GM21447 (cell line): ENCODE results near the gene BAZ1B.
"Not testable (repeated sequence)": the region's sequence is repeated elsewhere in the genome, so short reads cannot be mapped to it uniquely, and the experiment has no call there.

Source experiments
- ATAC-seq: cut with Tn5 transposase; IDR thresholded peaks from one replicate; pipeline ENCODE4 v1.9.1; 2021; ENCODE audit not compliant: unreplicated experiment

The BAZ1B gene

DNA sequence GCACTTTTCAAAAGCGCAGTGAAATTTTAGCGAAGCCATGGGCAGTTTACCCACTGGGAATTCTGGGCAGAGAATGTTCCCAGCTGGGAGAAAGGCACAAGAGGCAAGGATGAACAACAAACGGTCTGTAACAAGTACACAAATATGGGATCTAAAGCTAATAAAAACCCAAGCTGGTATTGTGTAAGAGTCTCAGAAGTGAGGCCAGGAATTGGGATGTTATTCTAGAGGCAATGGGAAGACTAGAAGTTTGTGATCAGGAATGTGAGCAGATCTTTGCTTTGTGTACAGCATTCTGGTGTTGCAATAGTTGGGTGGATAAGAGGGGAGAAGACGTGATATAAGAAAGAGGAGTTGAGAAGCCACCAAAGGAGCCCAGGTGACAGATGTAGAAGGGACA, 73.5 kb downstream of the BAZ1B start:
- no peak for ATAC-seq

DNA sequence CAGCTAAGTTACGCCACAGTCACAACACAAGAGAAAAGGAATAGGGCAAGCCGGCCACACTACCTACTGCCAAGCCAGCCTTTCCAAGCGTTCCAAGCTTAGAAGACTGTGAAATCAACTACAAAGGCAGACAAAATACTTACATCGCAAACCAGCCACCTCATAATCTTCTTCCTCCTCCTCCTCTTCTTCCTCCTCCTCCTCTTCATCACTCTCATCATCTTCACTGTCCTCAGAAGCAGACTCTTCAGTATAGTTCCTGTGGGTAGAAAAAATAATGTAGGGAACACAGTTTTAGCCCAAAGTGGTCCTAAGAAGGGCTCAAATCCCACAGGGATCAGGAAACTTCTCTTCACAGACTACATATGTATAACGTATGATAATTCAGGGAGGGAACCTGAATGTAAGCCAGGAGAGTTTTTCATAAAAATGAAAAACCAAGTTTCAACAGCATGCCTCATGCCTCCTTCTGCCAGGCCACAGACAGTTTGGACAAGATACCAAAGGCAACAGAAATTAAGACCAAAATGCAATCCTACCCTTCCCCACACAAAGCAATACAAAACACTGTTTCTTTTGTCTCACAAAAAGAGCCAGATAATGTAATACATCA, 74.9 kb downstream of the BAZ1B start:
- no peak for ATAC-seq

DNA sequence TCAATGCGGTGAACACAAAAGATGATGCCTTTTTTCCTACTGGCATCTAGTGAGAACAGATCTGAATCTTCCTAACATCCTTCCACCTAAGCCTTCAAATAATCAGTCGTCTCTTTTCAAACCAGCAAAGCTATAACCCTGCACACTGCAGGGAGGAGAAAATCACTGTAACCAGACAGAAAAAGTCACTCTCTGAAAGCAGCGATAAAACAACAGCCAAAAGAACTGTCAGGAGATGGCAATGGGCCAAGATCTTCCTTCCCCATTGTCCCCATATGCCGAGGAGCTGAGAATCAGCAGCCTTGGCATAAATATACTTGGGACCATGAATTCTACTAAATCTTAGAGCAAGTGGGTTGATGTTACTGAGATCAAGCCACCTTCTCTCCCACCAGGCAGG, 75.4 kb downstream of the BAZ1B start:
- ATAC-seq = no peak

DNA sequence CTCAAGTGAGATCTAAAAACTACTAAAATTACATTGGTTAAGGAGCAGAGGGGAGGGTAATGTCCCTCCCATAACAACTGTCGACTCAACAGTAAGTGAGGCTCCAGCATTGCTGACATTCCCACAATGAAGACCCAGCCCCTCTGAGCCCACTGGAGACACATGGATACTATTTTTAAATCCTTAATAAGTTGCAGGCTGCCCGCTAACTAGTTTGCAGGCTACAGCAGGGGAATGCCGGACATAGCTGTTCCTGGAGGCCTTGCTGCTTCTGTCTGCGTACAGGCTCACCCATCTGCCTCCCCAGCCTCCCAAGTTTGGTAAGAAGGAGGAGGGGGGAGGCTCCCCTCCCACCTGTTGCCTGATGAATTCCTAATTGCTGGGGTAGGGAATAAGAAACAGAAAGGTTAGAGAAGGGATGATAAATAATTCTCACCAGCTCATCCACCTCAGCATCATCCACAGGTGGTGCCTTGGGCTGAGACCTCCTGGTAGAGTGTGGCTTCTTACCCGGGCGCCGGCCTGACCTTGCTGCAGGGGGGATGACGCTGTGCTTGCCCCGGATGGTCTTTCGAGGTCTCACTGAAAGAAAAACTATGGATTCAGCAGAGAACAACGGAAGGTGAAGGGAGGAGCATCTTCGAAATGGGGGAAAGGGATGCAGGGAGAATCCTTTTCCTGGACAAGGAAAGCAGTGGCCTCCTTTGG, 78.4 kb downstream of the BAZ1B start:
- no peak for ATAC-seq

DNA sequence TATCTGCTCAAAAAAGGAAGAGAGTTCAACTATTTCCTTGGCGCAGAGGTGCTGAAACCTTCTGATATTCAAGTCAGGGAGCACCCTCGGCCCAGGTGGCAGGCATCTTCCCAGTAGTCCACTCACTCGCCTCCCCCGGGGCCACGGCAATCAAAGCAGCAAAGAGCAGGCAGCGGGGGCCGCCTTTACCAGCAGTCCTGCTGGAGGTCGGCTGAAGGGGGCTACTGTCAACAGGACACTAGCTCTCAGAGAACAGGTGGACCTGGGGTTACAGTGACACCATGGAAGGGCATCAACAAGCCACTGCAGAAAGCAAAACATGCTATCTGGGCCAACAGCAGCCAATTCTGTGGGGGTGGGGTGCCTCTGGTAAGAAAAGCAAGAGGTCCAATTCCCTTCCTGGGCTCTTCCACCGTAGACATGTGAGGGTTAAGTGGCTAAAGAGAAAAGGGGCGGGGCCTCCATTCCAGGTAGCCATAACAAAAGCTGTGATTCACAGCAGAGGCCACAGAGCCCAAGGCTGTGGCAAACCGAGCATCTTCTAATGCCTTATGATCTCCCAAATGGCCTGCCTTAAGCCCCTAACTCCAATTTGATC, 79.1 kb downstream of the BAZ1B start:
- no peak for ATAC-seq

DNA sequence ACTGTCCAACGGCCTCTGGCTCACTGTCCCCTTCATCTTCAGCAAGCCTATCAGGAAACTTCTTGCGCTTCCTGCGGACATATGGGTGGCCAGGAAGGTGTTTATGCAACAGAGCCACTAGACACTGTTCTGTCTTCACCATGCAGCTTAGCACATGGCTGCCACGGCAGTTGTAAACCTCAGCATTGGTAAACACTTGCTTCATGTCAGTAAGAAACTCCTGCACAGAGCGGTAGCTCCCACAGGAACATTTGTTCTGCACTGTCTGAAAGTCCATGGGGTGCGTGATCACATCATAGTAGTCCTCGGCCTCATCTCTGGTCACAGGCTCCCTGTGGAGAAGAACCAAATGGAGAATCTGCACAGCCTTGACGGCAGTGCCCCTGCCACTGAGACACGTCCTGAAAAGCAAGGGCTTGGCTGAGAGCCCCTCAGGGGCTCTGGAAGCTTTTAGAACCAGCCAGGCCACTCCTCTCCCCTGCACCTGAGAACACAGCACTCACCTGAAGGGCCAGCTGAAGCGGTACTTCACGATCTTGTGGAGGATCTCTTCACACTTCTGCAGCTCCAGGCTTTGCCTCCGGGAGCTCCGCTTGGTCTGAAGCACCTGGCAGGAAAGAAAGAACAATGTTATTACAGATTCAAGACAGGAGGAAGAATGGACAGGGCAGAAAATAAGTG, 79.7 kb downstream of the BAZ1B start:
- no peak for ATAC-seq

DNA sequence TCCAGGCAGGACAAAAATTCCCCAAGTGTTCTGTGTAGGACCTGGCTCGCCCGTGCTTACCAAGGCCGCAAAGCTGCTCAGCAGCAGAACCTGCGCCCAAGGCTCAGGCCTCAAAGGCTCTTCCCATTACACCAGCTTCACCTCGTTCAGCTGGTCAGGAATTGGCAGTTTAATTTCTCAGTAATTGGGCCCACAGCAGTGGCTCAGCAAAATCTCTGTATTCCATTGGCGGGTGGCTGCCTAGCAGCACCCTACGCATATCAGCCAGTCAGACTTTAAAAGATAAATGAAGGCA, 82.7 kb downstream of the BAZ1B start:
- ATAC-seq = no peak

- ATAC-seq = no peak
Observed at GRCh38 chr7:73438547-73439409, 83.3 kb downstream of the BAZ1B start.

DNA sequence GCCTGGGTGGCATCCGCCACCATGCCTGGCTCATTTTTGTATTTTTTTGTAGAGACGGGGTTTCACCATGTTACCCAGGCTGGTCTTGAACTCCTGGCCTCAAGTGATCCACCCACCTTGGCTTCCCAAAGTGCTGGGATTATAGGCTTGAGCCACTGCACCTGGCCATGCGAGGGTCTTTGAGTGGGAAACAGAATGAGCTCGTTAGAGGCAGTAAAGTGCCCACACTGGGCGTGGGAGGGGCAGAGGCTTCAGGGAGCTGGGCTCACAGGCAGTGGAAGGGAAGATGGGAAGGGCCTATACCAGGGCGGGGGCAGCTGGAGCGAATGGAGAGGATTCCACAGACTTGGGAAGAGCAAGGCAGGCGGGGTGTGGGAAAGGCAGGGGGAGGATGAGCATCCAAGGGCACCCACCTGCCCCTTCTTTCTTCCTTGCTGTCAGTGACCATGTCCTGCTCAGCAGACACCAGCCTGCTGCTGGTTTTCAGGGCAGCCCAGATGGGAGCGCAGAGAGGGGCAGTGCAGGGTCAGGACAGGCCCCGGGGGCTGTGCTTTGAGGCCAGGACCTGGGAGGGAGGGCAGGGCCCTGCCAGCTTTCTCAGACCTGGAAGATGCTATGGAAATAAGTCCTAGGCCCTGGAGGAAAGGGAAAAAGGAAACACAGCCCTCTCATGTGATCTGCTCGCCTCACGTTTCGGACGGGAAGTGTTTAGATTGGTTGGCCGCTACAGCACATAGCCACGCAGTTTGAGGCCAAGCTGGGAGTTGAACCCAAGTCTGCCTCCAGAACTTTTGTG, 84.3 kb downstream of the BAZ1B start:
- no peak for ATAC-seq

GRCh38 chr7:73437091-73437490, 85.0 kb downstream of the BAZ1B start:
- no peak for ATAC-seq

DNA sequence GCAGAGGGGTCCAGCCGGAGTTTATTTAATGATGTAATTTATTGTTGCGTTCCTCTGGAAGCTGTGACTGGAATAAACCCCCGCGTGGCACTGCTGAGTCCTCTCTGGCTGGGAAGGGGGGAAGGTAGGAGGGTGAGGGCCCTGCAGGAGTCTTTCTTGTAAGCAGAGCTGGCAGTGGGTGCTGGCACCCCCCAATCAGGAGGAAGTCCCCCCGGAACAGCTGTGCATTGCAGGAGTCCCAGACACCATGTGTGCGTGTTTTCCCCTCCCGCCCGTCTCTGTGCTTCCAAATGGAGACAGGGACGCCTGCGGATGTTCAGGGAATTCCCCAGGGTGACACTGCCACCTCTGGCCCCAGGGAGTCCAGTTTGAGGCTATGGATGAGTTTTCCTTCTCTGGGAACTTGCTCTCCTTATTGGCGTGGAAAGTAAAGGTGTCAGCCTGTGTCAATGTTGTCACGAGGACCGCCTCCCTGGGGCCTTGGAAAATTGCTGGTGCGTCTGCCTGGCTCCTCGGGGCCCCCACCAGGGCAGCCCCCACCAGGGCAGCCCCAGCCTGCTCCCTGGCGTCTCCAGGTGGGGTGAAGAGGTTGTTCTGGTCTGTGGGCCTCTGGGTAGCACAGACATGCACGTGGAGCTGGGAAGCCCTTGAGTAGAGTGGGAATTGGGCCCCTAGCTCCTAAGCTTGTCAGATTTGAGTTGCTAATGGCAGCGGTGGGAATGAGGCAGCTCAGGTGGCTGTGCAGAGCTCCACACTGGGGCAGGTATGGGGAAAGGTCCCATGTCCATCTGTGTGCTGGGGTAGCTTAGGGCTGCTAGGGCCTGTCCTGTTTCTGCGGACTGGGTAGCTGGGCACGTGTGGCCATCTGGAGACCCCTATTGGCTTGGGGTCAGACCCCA, 85.8 kb downstream of the BAZ1B start:
- ATAC-seq = no peak

DNA sequence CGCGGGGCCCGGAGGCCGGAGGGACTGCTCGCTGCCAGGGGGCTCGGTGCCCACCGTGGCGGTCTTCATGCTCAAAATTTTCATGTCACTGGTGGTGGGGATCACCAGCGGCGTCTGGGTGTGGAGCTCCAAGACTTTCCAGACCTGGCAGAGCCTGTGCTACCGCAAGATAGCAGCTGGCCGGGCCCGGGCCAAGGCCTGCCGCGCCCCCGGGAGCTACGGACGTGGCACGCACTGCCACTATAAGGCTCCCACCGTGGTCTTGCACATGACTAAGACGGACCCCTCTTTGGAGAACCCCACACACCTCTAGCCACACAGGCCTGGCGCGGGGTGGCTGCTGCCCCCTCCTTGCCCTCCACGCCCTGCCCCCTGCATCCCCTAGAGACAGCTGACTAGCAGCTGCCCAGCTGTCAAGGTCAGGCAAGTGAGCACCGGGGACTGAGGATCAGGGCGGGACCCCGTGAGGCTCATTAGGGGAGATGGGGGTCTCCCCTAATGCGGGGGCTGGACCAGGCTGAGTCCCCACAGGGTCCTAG, 86.6 kb downstream of the BAZ1B start:
- no peak for ATAC-seq

DNA sequence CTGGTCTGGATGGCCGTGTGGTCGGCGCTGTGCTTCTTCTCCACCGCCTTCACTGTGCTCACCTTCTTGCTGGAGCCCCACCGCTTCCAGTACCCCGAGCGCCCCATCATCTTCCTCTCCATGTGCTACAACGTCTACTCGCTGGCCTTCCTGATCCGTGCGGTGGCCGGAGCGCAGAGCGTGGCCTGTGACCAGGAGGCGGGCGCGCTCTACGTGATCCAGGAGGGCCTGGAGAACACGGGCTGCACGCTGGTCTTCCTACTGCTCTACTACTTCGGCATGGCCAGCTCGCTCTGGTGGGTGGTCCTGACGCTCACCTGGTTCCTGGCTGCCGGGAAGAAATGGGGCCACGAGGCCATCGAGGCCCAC, 87.4 kb downstream of the BAZ1B start:
- no peak for ATAC-seq

- peak; percentile 9 for ATAC-seq
Observed at GRCh38 chr7:73433924-73434700, 88.0 kb downstream of the BAZ1B start.

DNA sequence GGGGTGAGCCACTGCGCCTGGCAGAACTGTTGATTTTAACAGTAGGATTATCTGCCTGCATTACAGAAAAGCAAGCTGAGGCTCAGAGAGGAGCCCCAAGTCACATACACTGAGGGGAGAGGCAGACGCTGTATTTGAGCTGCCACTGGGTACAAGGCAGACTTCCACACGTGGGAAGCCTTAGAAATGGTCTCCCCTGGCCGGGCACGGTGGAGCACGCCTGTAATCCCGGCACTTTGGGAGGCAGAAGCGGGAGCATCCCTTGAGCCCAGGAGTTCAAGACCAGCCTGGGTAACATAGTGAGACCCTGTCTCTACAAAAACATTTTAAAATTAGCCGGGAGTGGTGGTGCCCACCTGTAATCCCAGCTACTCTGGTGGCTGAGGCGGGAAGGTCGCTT, 89.4 kb downstream of the BAZ1B start:
- ATAC-seq = no peak

DNA sequence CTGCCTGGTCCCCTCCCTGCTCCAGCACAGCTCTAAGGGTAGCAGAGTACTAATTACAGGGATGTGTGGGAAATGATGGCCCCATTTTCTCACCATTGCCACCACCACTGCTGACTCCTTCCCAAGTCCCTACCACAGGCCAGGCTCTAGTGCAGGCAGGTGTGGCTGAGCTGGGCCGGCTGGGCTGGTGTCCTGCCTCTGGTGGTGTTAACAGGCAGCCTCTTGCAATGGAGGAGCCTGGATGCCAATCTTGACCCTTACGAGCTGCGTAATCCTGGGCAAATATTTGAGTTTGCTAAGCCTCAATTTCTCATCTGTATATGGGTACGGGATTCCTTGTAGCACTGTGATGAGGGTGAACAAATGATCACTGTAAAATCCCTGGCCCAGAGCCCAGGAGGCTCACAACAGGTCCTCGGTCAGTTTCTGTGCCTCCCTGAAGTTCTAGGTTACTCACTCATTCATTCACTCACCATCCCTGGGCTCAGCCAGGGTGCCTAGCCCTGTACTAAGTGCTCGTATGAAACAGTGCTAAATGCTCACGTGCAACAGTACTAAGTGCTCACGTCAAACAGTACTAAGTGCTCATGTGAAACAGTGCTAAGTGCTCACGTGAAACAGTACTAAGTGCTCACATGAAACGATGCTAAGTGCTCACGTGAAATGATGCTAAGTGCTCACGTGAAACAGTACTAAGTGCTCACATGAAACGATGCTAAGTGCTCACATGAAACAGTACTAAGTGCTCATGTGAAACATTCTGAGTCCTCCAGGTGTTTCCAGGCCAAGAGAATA, 90.9 kb downstream of the BAZ1B start:
- no peak for ATAC-seq

DNA sequence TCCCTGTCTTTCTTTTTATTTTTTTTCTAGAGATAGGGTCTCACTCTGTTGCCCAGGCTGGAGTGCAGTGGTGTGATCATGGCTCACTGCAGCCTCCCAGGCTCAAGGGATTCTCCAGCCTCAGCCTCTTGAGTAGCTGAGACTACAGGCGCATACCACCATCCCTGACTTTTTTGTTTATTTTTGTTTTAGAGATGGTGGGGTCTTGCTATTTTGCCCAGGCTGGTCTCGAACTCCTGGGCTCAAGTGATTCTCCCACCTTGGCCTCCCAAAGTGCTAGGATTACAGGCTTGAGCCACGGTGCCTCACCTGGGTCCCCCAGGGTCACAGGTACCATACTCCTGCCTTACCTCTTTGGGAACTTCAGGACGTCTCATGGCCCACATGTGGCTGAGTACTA, 91.6 kb downstream of the BAZ1B start:
- ATAC-seq = not testable (repeated sequence)
